ENCODE data around the gene LEMD2.

Gene LEMD2

GRCh38 chr6:33754222-33754621, 34.7 kb downstream of the LEMD2 start:
- no peak for DNase-seq

- no peak for DNase-seq
Measured at GRCh38 chr6:33752646-33753015, 36.3 kb downstream of the LEMD2 start.

- no peak for DNase-seq
Measured at GRCh38 chr6:33751771-33752645, 36.9 kb downstream of the LEMD2 start.

- DNase-seq = no peak
Measured at GRCh38 chr6:33750244-33750991, 38.5 kb downstream of the LEMD2 start.

- DNase-seq = no peak
Measured at GRCh38 chr6:33749401-33749800, 39.5 kb downstream of the LEMD2 start.

GRCh38 chr6:33748841-33749240, 40.1 kb downstream of the LEMD2 start:
- DNase-seq = no peak

GRCh38 chr6:33747823-33748222, 41.1 kb downstream of the LEMD2 start:
- DNase-seq = no peak

- DNase-seq = no peak
Measured at GRCh38 chr6:33746651-33747100, 42.3 kb downstream of the LEMD2 start, which contains the start of gene IP6K3. IP6K3 (minus strand) TSS chr6:33746905; CDS start chr6:33735476, 11,429 bp downstream.

- DNase-seq = no peak
Measured at GRCh38 chr6:33746036-33746600, 42.8 kb downstream of the LEMD2 start.

GRCh38 chr6:33745548-33745947, 43.4 kb downstream of the LEMD2 start:
- DNase-seq = no peak

- DNase-seq = no peak
Measured at GRCh38 chr6:33744895-33745546, 43.9 kb downstream of the LEMD2 start.

- peak; percentile 51 for DNase-seq
Measured at GRCh38 chr6:33744001-33744848, 44.7 kb downstream of the LEMD2 start.

GRCh38 chr6:33742837-33743236, 46.1 kb downstream of the LEMD2 start:
- DNase-seq = no peak

- no peak for DNase-seq
Measured at GRCh38 chr6:33742092-33742491, 46.8 kb downstream of the LEMD2 start.

- no peak for DNase-seq
Measured at GRCh38 chr6:33740794-33741193, 48.1 kb downstream of the LEMD2 start.

- no peak for DNase-seq
Measured at GRCh38 chr6:33740204-33740608, 48.7 kb downstream of the LEMD2 start.

GRCh38 chr6:33739571-33739970, 49.4 kb downstream of the LEMD2 start:
- DNase-seq = no peak

- no peak for DNase-seq
Measured at GRCh38 chr6:33738879-33739278, 50.1 kb downstream of the LEMD2 start.

- no peak for DNase-seq
Measured at GRCh38 chr6:33738153-33738552, 50.8 kb downstream of the LEMD2 start.

GRCh38 chr6:33737267-33738026, 51.5 kb downstream of the LEMD2 start:
- DNase-seq = no peak

- DNase-seq = no peak
Measured at GRCh38 chr6:33735216-33735615, 53.7 kb downstream of the LEMD2 start.
